Osteoblast (primary cell): ENCODE measurements around the gene ECI2. TPM values are rescaled to one million over a fixed set of nuclear protein-coding genes. Genes with fewer than 3 reads are reported as not detected.
"Not testable (repeated sequence)": the region's sequence is repeated elsewhere in the genome, so short reads cannot be mapped to it uniquely, and the experiment has no call there.

Experiments
- DNase-seq: peaks from one replicate; pipeline ENCODE4 v3.0.0; 2011; ENCODE audit warnings: low spot score, mixed read lengths; ENCODE audit not compliant: insufficient read length; ENCODE audit errors: missing footprints
- H2AFZ ChIP-seq: 2 replicates; pipeline ENCODE4 v1.6.0; 2011; ENCODE audit warnings: mild to moderate bottlenecking, low read length
- H3K27ac ChIP-seq: 2 replicates; pipeline ENCODE4 v1.5.1; 2011; ENCODE audit warnings: mild to moderate bottlenecking, low read depth, low read length, moderate library complexity
- H3K27me3 ChIP-seq: 2 replicates; pipeline ENCODE4 v1.6.0; 2012; ENCODE audit warnings: mild to moderate bottlenecking, control low read depth, inconsistent platforms, low read length, moderate library complexity; ENCODE audit not compliant: insufficient read depth
- H3K36me3 ChIP-seq: 2 replicates; pipeline ENCODE4 v1.5.1; 2011; ENCODE audit warnings: mild to moderate bottlenecking, low read length, control low read depth, moderate library complexity; ENCODE audit not compliant: insufficient read depth
- H3K4me1 ChIP-seq: 2 replicates; pipeline ENCODE4 v1.5.1; 2011; ENCODE audit warnings: mild to moderate bottlenecking, low read length, control low read depth, moderate library complexity; ENCODE audit not compliant: insufficient read depth
- H3K4me2 ChIP-seq: 2 replicates; pipeline ENCODE4 v1.6.0; 2011; ENCODE audit warnings: mild to moderate bottlenecking, low read length; ENCODE audit not compliant: insufficient read depth
- H3K4me3 ChIP-seq: fragments of 200-600 bp; sonication (generic); 3 replicates; pipeline ENCODE4 v1.5.1; 2012; ENCODE audit warnings: mild to moderate bottlenecking, low read length, inconsistent platforms; ENCODE audit not compliant: insufficient read depth
- H3K79me2 ChIP-seq: 2 replicates; pipeline ENCODE4 v1.6.0; 2012; ENCODE audit warnings: mild to moderate bottlenecking, low read length, control low read depth, inconsistent platforms; ENCODE audit not compliant: insufficient read depth
- H3K9me3 ChIP-seq: 2 replicates; pipeline ENCODE4 v1.5.1; 2011; ENCODE audit warnings: low read depth, low read length, control low read depth
- H4K20me1 ChIP-seq: 2 replicates; pipeline ENCODE4 v1.6.0; 2012; ENCODE audit warnings: mild to moderate bottlenecking, low read length, control low read depth; ENCODE audit not compliant: insufficient read depth
- total RNA-seq: library from RNA; depleted of rRNA; stranded (reverse); fragments of >200 nt; gene quantifications from 2 replicates; pipeline ENCODE4 v1.2.3, GENCODE V29; 2012
- TF ChIP-seq, protein P1 (sequence below): IDR thresholded peaks from 2 replicates; pipeline ENCODE4 v1.5.1; 2011; ENCODE audit warnings: mild to moderate bottlenecking, low read depth, low read length, moderate library complexity; ENCODE audit errors: extremely low read depth

ECI2 gene
- total RNA-seq, 1 donor: 76.0 TPM

DNA sequence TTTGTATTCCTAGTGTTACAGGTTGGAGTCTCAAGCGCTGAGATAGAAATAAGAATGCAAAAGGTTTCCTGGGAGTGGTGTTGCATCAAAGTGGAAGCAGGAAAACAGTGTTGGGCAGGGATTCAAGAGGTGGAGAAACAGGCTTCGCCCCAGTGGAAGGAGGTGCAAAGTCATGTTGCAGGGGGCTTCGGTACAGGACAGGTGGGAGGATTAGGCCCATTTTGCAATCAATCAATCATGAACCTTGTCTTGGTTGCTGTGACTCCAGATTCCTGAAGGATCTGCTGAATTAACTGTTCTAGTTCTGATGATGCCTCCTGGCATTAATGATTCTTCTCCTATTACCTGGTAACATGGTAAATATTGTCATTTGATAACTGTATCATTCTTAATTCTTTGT, 34.1 kb downstream of the ECI2 start:
- H3K4me2 ChIP-seq: no peak overlapping the region
- H2AFZ ChIP-seq: no peak overlapping the region
- H3K27me3 ChIP-seq: no peaks in the 10 kb centered on the region
- H3K4me3 ChIP-seq: no peak overlapping the region
- H3K79me2 ChIP-seq: no peaks in the 10 kb centered on the region
- H3K27ac ChIP-seq: no peak overlapping the region
- H3K4me1 ChIP-seq: no peaks in the 10 kb centered on the region
- no peaks in the 10 kb centered on the region for H4K20me1 ChIP-seq
- H3K36me3 ChIP-seq: no peaks in the 10 kb centered on the region
- TF ChIP-seq, protein P1, sequence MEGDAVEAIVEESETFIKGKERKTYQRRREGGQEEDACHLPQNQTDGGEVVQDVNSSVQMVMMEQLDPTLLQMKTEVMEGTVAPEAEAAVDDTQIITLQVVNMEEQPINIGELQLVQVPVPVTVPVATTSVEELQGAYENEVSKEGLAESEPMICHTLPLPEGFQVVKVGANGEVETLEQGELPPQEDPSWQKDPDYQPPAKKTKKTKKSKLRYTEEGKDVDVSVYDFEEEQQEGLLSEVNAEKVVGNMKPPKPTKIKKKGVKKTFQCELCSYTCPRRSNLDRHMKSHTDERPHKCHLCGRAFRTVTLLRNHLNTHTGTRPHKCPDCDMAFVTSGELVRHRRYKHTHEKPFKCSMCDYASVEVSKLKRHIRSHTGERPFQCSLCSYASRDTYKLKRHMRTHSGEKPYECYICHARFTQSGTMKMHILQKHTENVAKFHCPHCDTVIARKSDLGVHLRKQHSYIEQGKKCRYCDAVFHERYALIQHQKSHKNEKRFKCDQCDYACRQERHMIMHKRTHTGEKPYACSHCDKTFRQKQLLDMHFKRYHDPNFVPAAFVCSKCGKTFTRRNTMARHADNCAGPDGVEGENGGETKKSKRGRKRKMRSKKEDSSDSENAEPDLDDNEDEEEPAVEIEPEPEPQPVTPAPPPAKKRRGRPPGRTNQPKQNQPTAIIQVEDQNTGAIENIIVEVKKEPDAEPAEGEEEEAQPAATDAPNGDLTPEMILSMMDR: no peak
- no peaks in the 10 kb centered on the region for H3K9me3 ChIP-seq
- no peak for DNase-seq

DNA sequence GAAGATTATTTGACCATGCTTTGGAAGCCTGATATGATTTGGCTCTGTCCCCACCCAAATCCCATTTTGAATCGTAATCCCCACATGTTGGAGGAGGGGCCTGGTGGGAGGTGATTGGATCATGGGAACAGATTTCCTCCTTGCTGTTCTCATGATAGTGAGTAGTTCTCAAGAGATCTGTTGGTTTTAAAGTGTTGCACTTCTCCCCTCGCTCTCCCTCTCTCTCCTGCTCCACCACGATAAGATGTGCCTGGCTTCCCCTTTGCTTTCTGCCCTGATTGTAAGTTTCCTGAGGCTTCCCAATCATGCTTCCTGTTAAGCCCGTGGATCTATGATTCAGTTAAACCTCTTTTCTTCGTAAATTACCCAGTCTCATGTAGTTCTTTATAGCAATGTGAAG, 34.7 kb downstream of the ECI2 start:
- no peak overlapping the region for H3K4me2 ChIP-seq
- H3K27me3 ChIP-seq: no peaks in the 10 kb centered on the region
- H2AFZ ChIP-seq: no peak overlapping the region
- no peaks in the 10 kb centered on the region for H3K4me1 ChIP-seq
- H3K9me3 ChIP-seq: no peaks in the 10 kb centered on the region
- no peaks in the 10 kb centered on the region for H3K36me3 ChIP-seq
- TF ChIP-seq, protein P1: no peak
- no peak overlapping the region for H3K27ac ChIP-seq
- H4K20me1 ChIP-seq: no peaks in the 10 kb centered on the region
- DNase-seq: no peak
- H3K4me3 ChIP-seq: no peak overlapping the region
- no peaks in the 10 kb centered on the region for H3K79me2 ChIP-seq

DNA sequence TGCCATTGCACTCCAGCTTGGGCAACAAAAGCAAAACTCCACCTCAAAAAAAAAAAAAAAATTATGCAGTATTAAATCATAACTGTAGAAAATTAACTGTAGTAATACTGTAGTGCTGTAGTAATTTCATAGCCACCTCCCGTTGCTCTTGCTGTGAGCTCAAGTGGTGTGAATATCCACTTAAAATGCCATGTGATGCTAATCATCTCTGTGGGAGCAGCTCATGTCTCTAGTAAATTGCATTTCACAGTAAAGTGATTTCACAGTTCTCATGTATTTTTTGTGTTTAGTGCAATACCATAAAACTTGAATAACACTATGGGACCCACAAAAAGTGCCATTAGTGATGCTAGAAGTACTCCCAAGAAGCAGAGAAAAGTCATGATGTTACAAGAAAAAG, 42.1 kb downstream of the ECI2 start:
- no peaks in the 10 kb centered on the region for H3K27me3 ChIP-seq
- H2AFZ ChIP-seq: no peak overlapping the region
- H3K4me2 ChIP-seq: no peak overlapping the region

DNA sequence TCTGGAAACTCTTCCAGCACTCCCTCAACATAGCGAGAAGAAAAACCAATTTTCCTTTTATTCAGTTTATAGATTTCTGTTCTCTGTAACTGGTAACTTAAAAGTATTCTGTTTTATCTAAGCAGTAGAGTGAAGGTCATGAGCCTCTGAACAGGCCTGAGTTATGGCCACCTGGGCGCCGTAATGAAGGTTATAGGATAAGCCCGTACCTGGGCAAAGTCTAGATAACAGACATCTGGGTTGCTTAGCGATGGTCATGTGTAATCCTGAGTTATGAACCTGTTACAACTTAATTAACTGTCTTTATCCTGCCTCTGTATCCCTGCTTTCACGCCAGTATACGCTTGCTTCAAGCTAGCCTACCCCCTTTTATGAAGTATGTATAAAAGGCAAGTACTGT, 43.4 kb downstream of the ECI2 start:
- H4K20me1 ChIP-seq: no peaks in the 10 kb centered on the region
- no peak overlapping the region for H3K27ac ChIP-seq
- H2AFZ ChIP-seq: no peak overlapping the region
- H3K27me3 ChIP-seq: no peaks in the 10 kb centered on the region
- H3K9me3 ChIP-seq: no peaks in the 10 kb centered on the region
- TF ChIP-seq, protein P1: no peak
- no peak overlapping the region for H3K4me2 ChIP-seq
- H3K79me2 ChIP-seq: no peaks in the 10 kb centered on the region
- DNase-seq: no peak
- H3K36me3 ChIP-seq: no peaks in the 10 kb centered on the region
- no peaks in the 10 kb centered on the region for H3K4me1 ChIP-seq
- H3K4me3 ChIP-seq: no peak overlapping the region

More for the DNA sequence above, 42.1 kb downstream of the ECI2 start:
- Histone ChIP-seq H3K36me3 (no peaks in the 10 kb centered on the region), H3K9me3 (no peaks in the 10 kb centered on the region), H4K20me1 (no peaks in the 10 kb centered on the region), H3K27ac (no peak overlapping the region), H3K4me1 (no peaks in the 10 kb centered on the region), H3K4me3 (no peak overlapping the region), H3K79me2 (no peaks in the 10 kb centered on the region)
- no peak for DNase-seq
- TF ChIP-seq, protein P1: no peak

DNA sequence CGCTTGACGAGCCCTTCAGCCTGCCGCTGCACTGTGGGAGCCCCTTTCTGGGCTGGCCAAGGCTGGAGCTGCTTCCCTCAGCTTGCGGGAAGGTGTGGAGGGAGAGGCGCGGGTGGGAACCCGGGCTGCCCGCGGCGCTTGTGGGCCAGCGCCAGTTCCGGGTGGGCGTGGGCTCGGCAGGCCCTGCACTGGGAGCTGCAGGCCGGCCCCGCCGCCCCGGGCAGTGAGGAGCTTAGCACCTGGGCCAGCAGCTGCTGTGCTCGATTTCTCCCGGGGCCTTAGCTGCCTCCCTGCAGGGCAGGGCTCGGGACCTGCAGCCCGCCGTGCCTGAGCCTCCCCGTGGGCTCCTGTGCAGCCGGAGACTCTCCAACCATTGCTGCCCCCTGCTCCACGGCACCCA, 45.3 kb downstream of the ECI2 start:
- H3K4me1 ChIP-seq, H3K27ac ChIP-seq: not testable (repeated sequence)

More for the DNA sequence above, 45.3 kb downstream of the ECI2 start:
- not testable (repeated sequence) for H4K20me1 ChIP-seq, H3K27me3 ChIP-seq, H3K4me3 ChIP-seq, H2AFZ ChIP-seq, H3K36me3 ChIP-seq, DNase-seq, H3K9me3 ChIP-seq, H3K79me2 ChIP-seq, H3K4me2 ChIP-seq
